Neural cell (in vitro differentiated cells): Measurements from ENCODE around the gene SPRY4. TPM values are rescaled to one million over a fixed set of nuclear protein-coding genes. Genes with fewer than 3 reads are reported as not detected.

Experiments used
- H2AFZ ChIP-seq: fragments of 200-600, 300-800 bp; sonication (generic), shearing (Covaris generic); 2 replicates; pipeline ENCODE4 v1.6.0; 2014; ENCODE audit warnings: low read depth, mild to moderate bottlenecking, antibody characterized with exemption, low read length, moderate library complexity
- H3F3A ChIP-seq: fragments of 200-600 bp; shearing (Covaris generic); 2 replicates; pipeline ENCODE4 v1.6.1; 2016; ENCODE audit warnings: mild to moderate bottlenecking, moderate library complexity, mixed read lengths, antibody characterized with exemption, low read length; ENCODE audit not compliant: insufficient read depth, poor library complexity, severe bottlenecking
- H3K27ac ChIP-seq: fragments of 200-600, 300-800 bp; sonication (generic), shearing (Covaris generic); 2 replicates; pipeline ENCODE4 v1.5.1; 2014; ENCODE audit warnings: mild to moderate bottlenecking, low read length, moderate library complexity
- H3K27me3 ChIP-seq: fragments of 300-800, 200-600 bp; sonication (generic), shearing (Covaris generic); 2 replicates; pipeline ENCODE4 v1.6.0; 2014; ENCODE audit warnings: mild to moderate bottlenecking, low read depth, low read length, moderate library complexity; ENCODE audit not compliant: insufficient read depth
- H3K36me3 ChIP-seq: fragments of 300-800, 200-600 bp; sonication (generic), shearing (Covaris generic); 2 replicates; pipeline ENCODE4 v1.5.1; 2014; ENCODE audit warnings: mild to moderate bottlenecking, antibody characterized with exemption, low read length, moderate library complexity; ENCODE audit not compliant: insufficient read depth
- H3K4me2 ChIP-seq: fragments of 300-800, 200-600 bp; sonication (generic), shearing (Covaris generic); 2 replicates; pipeline ENCODE4 v1.6.0; 2014; ENCODE audit warnings: mild to moderate bottlenecking, low read length
- H3K4me3 ChIP-seq: fragments of 300-800, 200-600 bp; sonication (generic), shearing (Covaris generic); 2 replicates; pipeline ENCODE4 v1.5.1; 2014; ENCODE audit warnings: mild to moderate bottlenecking, low read length, moderate library complexity
- H3K79me2 ChIP-seq: fragments of 200-600 bp; shearing (Covaris generic); replicated peaks from 2 replicates; pipeline ENCODE4 v1.6.0; 2014; ENCODE audit warnings: mild to moderate bottlenecking, low read length, moderate library complexity; ENCODE audit not compliant: insufficient read depth
- H3K9ac ChIP-seq: fragments of 300-800, 200-600 bp; sonication (generic), shearing (Covaris generic); 2 replicates; pipeline ENCODE4 v1.6.1; 2016; ENCODE audit warnings: mild to moderate bottlenecking, low read length, mixed read lengths
- H3K9me2 ChIP-seq: fragments of 200-600 bp; shearing (Covaris generic); 2 replicates; pipeline ENCODE4 v1.6.1; 2016; ENCODE audit warnings: mild to moderate bottlenecking, low read length, mixed read lengths; ENCODE audit not compliant: insufficient read depth
- H3K9me3 ChIP-seq: fragments of 200-600, 300-800 bp; sonication (generic), shearing (Covaris generic); 2 replicates; pipeline ENCODE4 v1.6.1; 2016; ENCODE audit warnings: mild to moderate bottlenecking, mixed run types, low read length, moderate library complexity, mixed read lengths
- H4K20me1 ChIP-seq: fragments of 200-600 bp; shearing (Covaris generic); 2 replicates; pipeline ENCODE4 v1.6.1; 2016; ENCODE audit warnings: mild to moderate bottlenecking, mixed run types; ENCODE audit not compliant: insufficient read depth
- EP300 ChIP-seq: fragments of 450-650 bp; conservative IDR thresholded peaks from 2 replicates; pipeline ENCODE4 v1.6.1; 2014; ENCODE audit warnings: antibody characterized with exemption, mild to moderate bottlenecking, moderate library complexity; ENCODE audit not compliant: poor library complexity, severe bottlenecking
- EZH2 ChIP-seq: fragments of 200-600, 300-800 bp; shearing (Covaris generic), sonication (generic); IDR thresholded peaks from 2 replicates; pipeline ENCODE4 v1.6.1; 2014; ENCODE audit warnings: antibody characterized with exemption, low read length, borderline replicate concordance, mild to moderate bottlenecking; ENCODE audit not compliant: insufficient read depth, poor library complexity, severe bottlenecking
- MXI1 ChIP-seq: fragments of 450-650 bp; conservative IDR thresholded peaks from 2 replicates; pipeline ENCODE4 v1.6.1; 2014; ENCODE audit warnings: antibody characterized with exemption, mild to moderate bottlenecking; ENCODE audit not compliant: poor library complexity, severe bottlenecking
- POLR2AphosphoS5 ChIP-seq: IDR thresholded peaks from 2 replicates; pipeline ENCODE4 v1.6.1; 2012
- RAD21 ChIP-seq: fragments of 450-650 bp; conservative IDR thresholded peaks from 2 replicates; pipeline ENCODE4 v1.6.1; 2014; ENCODE audit warnings: antibody characterized with exemption, mild to moderate bottlenecking, moderate library complexity
- SMC3 ChIP-seq: fragments of 450-650 bp; conservative IDR thresholded peaks from 2 replicates; pipeline ENCODE4 v1.6.1; 2014; ENCODE audit warnings: antibody characterized with exemption, mild to moderate bottlenecking, moderate library complexity; ENCODE audit not compliant: poor library complexity
- polyA plus RNA-seq: library from polyadenylated mRNA; depleted of rRNA; stranded (reverse); fragments of >200 nt; gene quantifications from 2 replicates; pipeline ENCODE4 v1.2.3, GENCODE V29; 2014
- TF ChIP-seq, protein P1 (sequence below): IDR thresholded peaks from 2 replicates; pipeline ENCODE4 v1.6.1; 2012; ENCODE audit warnings: borderline replicate concordance
- TF ChIP-seq, protein P2 (sequence below): fragments of 450-650 bp; IDR thresholded peaks from 2 replicates; pipeline ENCODE4 v1.5.1; 2014; ENCODE audit warnings: antibody characterized with exemption, mild to moderate bottlenecking, moderate library complexity; ENCODE audit not compliant: poor library complexity, severe bottlenecking

The SPRY4 gene
- polyA plus RNA-seq, 1 donor from 2014 or later = 0.47 TPM

DNA sequence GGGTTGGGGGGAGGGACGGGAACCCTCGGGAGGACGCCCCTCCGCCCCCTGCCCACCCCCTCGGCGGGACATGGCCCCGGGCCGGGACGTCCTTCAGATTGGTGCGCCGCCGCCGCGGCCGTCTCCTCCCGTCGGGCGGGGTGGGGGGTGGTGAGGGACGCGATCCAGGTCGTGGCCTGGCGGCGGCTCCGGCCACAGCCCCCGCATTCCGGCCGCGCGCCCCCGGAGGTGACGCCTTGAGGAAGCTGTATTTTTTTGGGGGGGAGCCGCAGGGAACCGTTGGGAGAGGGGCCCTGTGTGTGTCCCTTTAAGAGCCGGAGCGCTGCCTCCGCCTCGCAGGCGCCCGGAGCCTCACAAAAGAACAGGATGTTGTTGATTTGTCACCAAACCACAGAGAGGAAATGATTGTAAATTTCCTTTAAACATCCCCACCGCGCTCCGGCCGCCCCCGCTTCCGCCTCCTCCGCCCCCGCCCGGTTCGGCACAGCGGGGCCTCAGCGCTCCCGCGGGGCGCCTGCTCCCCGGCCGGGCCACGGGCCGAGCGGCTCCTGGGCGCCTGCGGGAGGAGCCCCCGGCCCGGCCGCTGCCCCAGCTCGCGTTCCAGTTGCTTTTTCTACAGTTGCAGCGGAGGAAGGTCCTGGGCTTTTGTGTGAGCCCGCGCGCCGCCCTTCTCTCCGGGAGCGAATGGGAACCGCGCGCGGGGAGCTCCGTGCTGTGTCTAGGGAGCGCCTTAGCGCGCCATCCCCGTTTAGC, 32.1 kb upstream of the SPRY4 start:
- Histone ChIP-seq H3K9me2 (no peaks in the 10 kb centered on the region), H3K36me3 (no peaks in the 10 kb centered on the region), H3F3A (no peaks in the 10 kb centered on the region), H3K9ac (peak overlapping the region; percentile 74), H3K79me2 (no peaks in the 10 kb centered on the region), H3K4me3 (peak overlapping the region; percentile 81), H3K4me2 (peak overlapping the region; percentile 39), H3K9me3 (no peaks in the 10 kb centered on the region), H3K27me3 (peaks cover 6% of the 10 kb centered on the region), H3K27ac (no peak overlapping the region), H4K20me1 (no peaks in the 10 kb centered on the region), H2AFZ (peak overlapping the region; percentile 69)
- TF ChIP-seq EZH2 = no peak
- peak; percentile 38 for TF ChIP-seq MXI1
- TF ChIP-seq, protein P1, sequence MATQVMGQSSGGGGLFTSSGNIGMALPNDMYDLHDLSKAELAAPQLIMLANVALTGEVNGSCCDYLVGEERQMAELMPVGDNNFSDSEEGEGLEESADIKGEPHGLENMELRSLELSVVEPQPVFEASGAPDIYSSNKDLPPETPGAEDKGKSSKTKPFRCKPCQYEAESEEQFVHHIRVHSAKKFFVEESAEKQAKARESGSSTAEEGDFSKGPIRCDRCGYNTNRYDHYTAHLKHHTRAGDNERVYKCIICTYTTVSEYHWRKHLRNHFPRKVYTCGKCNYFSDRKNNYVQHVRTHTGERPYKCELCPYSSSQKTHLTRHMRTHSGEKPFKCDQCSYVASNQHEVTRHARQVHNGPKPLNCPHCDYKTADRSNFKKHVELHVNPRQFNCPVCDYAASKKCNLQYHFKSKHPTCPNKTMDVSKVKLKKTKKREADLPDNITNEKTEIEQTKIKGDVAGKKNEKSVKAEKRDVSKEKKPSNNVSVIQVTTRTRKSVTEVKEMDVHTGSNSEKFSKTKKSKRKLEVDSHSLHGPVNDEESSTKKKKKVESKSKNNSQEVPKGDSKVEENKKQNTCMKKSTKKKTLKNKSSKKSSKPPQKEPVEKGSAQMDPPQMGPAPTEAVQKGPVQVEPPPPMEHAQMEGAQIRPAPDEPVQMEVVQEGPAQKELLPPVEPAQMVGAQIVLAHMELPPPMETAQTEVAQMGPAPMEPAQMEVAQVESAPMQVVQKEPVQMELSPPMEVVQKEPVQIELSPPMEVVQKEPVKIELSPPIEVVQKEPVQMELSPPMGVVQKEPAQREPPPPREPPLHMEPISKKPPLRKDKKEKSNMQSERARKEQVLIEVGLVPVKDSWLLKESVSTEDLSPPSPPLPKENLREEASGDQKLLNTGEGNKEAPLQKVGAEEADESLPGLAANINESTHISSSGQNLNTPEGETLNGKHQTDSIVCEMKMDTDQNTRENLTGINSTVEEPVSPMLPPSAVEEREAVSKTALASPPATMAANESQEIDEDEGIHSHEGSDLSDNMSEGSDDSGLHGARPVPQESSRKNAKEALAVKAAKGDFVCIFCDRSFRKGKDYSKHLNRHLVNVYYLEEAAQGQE = peak; percentile 31
- peak; percentile 35 for TF ChIP-seq SMC3
- TF ChIP-seq, protein P2, sequence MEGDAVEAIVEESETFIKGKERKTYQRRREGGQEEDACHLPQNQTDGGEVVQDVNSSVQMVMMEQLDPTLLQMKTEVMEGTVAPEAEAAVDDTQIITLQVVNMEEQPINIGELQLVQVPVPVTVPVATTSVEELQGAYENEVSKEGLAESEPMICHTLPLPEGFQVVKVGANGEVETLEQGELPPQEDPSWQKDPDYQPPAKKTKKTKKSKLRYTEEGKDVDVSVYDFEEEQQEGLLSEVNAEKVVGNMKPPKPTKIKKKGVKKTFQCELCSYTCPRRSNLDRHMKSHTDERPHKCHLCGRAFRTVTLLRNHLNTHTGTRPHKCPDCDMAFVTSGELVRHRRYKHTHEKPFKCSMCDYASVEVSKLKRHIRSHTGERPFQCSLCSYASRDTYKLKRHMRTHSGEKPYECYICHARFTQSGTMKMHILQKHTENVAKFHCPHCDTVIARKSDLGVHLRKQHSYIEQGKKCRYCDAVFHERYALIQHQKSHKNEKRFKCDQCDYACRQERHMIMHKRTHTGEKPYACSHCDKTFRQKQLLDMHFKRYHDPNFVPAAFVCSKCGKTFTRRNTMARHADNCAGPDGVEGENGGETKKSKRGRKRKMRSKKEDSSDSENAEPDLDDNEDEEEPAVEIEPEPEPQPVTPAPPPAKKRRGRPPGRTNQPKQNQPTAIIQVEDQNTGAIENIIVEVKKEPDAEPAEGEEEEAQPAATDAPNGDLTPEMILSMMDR = no peak
- TF ChIP-seq POLR2AphosphoS5 = peak; percentile 18

DNA sequence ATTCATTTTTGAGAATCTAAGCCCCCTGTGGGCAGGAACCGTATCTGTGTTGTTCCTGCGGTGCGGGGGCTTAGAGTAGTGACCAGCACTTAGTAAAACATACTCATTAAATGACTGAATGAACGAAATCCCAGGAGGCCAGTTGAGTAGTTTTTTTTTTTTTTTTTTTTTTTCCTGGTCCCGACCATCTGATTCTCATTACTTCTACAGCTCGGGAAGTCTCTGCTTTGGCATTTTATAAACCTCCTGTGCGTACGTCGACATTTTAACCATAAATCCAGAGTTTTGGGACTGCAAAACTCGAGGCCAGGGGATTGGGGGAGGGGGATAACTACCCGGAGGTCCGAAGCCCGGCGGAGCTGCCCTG, 31.5 kb upstream of the SPRY4 start:
- no peaks in the 10 kb centered on the region for H3K36me3 ChIP-seq
- H3K9ac ChIP-seq = peak overlapping the region; percentile 74
- H3F3A ChIP-seq = no peaks in the 10 kb centered on the region
- H3K4me3 ChIP-seq = peak overlapping the region; percentile 81
- no peaks in the 10 kb centered on the region for H3K9me3 ChIP-seq
- no peak overlapping the region for H3K27ac ChIP-seq
- no peaks in the 10 kb centered on the region for H3K79me2 ChIP-seq
- H2AFZ ChIP-seq = peak overlapping the region; percentile 69
- no peaks in the 10 kb centered on the region for H3K9me2 ChIP-seq
- H4K20me1 ChIP-seq = no peaks in the 10 kb centered on the region
- TF ChIP-seq RAD21 (no peak), MXI1 (no peak), EP300 (no peak), EZH2 (no peak), SMC3 (no peak), POLR2AphosphoS5 (no peak)
- TF ChIP-seq, protein P1 = no peak
- peak overlapping the region; percentile 39 for H3K4me2 ChIP-seq
- H3K27me3 ChIP-seq = peaks cover 6% of the 10 kb centered on the region
